GM20431 (cell line): ENCODE measurements around the gene LMNTD2.

Source experiments
- in situ Hi-C: fragments of 300-500 bp; cut with MseI, MboI; formaldehyde crosslinking; loops from one replicate; pipeline ENCODE4 v1.15.0; 2020; ENCODE audit warnings: low sequenced_read_pairs; ENCODE audit not compliant: unreplicated experiment

LMNTD2 gene

DNA sequence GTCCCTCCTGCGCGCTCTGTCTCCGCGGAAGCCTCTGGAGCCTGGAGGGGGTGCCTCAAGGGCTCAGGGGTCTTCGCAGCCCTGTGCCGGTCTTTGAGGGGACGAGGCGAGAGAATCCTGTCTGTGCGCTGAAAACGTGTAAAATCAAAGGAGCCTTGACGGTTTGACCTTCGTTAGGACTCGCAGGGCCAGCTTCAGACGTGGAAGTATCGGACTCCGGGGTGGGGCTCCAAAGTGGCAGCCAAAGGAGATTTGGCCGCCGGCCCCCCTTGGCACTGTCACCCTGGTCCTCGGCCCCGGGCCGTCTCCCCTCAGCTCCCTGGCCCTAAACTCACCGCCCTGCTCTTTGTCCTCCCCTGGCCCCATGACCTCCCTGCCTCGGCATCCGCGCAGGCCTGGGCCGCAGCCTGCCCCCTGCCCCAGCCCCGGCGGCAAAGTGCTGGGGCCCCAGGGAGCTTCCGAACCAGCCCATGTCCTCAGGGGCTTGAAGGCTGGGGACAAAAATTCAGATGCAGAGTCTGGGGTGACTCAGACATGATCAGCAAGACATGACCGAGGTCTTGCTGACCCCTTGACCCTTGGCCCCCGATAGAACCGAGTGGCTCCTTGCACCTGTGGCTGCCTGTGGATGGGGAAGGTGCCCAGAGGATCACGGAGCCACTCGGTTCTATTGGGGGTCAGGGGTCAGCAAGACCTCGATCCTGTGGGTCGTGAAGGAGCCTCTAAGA, 8.8 kb upstream of the LMNTD2 start:
- in situ Hi-C loops: no loop called here

DNA sequence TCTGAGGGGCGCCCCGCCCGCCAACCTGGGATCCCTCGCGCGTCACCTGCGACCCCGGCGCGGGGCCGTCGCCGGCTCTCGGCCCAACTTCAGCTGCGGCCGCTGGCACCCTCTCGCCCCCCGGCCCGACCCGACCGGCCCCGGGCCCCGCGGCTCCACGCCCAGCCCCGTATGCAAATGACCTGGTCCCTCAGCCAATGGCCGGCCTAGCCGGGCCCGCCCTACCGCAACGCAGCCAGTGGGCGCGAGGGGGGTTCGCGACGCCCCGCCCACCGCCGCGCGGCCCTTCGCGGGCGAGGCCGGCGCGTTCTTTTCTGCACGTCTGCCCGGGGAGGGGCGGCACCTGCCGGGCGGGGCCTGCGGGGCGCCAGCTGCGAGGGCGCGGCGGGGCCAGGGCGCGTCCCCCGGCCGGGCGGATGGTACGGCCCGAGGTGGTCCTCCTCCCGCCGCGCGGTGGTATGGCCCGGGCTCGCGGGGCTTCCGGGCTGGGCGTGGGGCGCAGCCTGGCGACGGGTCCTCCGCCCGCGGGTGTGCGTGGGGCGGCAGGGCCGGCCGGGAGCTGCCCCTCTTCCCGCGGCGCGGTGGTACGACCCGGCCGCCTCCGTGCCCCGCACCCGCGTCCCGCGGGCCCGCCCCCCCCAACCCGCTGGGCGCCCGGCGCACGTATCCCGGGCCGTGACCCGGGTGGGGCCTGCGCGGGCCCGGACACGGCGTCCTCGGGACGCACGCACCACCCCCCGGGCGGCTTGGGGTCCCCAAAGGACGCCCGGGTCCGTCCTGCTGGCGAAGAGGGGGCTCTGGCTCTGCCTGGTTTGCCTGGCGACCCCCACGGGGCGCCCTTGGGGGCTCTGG, 8.0 kb upstream of the LMNTD2 start:
- in situ Hi-C loops: no loop called here

DNA sequence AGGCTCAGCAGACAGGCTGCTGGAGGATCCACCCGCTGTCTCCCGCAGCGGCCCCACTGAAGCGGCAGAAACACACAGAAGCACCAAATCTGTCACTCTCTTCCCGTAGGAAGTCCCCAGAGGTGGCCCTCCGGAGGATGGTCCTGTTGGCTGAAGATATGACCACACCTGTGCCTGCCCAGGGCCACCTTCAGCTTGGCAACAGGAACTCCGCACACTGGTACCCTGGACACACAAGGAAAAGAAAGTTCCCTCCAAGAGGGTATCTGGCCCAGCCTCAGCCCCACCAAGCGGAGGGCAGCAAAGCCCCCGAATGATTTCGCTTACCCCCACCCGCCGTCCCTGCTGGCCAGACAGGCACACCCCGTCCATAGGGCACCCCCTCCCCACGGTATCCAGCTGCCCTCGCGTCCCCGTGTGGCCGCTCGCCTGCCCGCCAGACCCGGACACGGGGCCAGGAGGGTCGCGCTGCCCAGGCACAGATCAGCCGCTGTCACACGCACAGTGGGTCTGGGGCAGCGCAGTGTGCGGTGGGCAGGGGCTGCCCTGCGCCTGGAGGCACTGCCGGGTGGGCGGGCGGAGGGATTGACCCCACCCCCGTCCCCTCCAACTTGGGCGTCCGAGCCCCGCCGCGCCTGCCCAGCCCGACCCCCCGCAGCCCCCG, 7.2 kb upstream of the LMNTD2 start:
- in situ Hi-C loops: no loop called here

DNA sequence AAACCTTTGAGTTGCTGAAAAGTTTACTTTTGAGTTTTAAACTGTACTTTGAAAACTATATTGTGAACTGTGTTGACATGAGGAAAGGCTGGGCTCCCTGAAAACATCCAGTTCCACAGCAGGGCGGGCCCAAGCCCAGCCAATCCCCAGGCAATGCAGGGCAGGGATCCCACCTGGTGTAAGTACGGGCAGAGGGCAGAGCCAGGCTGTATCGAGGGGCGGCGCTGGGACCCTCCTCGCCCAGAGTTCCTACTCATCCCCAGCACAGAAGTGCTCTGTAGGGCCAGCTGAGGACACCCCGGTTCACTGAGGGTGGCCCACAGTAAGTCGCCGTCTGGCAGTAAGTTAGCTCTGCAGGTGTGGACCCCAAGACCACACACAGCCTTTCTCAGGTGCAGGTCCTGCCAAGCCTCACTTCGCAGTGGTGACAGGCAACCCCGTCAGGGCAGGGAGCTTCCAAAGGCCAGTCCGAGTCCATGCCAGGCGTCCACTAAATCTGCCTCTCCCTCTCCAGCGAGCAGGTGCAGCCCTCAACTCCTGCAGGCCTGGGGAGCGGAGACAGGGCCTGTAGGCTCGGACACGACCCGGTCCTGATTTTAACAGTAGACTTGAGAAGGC, 6.6 kb upstream of the LMNTD2 start:
- in situ Hi-C loops: no loop called here

DNA sequence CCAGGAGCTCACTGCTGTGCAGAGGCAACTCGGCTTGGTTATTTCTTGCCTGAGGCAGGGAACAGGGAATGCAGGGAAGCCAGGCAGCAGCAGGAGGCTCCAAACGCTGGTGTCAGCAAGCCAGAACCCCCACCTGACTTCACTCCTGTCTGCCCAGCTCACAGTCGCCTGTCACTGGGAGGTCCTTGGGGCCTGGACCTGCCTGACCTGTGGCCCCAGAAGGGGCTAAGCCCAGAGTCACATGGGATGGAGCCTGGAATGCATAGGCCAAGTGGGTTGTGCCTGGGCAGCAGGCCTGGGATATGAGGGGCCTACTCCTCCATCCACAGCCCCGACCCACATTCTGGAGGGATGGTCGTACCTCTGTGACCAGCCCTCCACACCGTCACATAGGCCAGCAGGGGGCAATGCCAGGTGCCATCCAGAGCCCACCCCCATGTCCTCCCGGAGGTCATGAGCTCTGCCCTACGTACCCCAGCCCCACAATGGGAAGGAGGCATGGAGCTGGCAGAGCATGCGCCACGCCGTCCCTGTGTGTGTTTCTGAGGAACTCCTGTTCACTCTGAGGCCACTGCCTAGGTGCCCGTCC, 5.5 kb upstream of the LMNTD2 start:
- in situ Hi-C loops: no loop called here

DNA sequence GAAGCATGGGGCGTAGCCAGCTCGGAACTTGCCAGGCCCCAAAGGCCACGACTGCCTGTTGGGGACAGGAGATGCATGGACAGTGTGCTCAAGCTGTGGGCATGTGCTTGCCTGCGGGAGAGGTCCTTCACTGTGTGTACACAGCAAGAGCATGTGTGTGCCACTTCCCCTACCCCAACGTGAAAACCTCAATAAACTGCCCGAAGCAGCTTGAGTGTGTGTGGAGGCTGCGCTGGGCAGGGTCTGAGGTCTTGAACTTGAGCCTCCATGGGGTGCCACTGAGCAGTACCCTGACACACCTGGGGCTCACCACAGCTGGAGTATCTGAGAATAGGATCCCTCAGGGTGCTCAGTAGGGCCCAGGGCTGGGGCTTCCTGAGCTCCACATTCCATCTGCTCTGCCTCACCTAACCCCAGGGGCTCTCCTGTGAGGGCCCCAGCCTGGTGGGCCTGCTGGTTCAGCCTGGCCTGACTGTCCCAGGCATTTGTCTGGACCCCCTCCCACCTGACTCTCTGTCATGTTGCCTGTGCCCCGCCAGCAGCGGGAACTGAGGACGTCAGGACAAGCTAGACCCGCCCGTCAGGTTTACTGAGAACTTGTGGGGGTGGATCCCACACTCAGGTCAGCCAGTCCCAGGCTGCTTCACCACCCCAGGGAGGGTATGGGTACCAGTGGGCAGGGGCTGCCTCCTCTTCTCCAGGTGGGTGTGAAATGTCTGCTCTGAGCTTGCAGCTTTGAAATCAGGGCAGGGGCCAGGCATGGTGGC, 3.5 kb upstream of the LMNTD2 start:
- in situ Hi-C loops: no loop called here

DNA sequence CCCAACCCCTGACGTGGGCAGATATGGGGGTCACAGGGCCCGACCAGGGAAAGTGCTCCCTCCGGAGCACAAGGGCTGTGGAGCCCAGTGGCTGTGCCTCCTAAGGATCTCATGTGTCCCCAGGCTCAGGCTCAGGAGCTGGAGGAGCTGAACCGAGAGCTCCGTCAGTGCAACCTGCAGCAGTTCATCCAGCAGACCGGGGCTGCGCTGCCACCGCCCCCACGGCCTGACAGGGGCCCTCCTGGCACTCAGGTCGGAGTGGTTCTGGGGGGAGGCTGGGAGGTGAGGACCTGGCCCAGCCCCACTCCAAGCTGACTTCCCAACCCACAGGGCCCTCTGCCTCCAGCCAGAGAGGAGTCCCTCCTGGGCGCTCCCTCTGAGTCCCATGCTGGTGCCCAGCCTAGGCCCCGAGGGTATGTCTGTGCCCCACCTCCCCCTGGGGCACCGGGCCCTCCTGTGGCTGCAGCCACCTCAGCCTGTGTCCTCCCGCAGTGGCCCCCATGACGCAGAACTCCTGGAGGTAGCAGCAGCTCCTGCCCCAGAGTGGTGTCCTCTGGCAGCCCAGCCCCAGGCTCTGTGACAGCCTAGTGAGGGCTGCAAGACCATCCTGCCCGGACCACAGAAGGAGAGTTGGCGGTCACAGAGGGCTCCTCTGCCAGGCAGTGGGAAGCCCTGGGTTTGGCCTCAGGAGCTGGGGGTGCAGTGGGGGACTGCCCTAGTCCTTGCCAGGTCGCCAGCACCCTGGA, 2.7 kb upstream of the LMNTD2 start:
- in situ Hi-C loops: no loop called here

DNA sequence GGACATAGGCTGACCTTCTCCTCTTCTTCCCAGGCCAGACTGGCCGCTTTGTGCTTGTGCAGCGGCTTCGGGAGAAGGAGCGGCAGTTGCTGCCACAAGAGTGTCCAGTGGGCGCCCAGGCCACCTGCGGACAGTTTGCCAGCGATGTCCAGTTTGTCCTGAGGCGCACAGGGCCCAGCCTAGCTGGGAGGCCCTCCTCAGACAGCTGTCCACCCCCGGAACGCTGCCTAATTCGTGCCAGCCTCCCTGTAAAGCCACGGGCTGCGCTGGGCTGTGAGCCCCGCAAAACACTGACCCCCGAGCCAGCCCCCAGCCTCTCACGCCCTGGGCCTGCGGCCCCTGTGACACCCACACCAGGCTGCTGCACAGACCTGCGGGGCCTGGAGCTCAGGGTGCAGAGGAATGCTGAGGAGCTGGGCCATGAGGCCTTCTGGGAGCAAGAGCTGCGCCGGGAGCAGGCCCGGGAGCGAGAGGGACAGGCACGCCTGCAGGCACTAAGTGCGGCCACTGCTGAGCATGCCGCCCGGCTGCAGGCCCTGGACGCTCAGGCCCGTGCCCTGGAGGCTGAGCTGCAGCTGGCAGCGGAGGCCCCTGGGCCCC, 1.6 kb upstream of the LMNTD2 start:
- in situ Hi-C loops: no loop called here

DNA sequence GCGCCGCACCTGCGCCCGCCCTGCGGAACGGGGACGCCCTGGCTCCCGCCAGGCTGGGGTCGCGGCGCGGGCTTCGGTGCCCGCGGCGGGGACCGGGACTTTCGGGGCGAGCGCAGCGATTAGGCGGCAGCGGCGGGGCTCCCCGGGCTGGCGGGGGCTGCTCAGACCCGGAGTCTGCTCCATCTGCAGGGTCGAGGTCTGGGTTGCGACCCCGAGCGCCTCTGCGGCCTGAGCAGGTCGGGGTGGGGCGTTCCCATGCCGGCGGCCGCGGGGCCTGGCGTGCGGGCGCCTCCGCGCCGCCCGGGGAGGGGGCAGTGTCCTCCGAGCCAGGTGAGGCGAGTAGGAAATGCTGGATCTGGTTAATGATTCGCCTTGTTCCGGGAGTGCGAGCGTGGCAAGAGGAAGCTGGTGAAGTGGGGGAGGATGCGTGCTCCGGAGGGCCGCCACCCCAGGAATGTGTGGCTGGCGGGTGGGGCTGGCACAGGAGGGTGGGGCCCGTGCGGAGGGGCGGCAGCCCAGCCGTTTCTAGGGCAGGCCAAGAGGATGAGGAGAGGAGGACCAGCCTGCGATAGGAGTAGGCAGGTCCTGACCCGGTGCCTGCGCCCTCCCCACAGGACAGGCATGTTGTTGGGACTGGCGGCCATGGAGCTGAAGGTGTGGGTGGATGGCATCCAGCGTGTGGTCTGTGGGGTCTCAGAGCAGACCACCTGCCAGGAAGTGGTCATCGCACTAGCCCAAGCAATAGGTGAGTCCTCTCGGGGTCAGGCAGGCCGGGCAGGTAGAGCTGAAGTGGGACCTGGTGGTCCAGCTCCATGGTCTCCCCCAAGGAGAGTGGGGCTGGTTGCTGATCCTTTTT, 838 bp upstream of the LMNTD2 start:
- in situ Hi-C loops: no loop called here

DNA sequence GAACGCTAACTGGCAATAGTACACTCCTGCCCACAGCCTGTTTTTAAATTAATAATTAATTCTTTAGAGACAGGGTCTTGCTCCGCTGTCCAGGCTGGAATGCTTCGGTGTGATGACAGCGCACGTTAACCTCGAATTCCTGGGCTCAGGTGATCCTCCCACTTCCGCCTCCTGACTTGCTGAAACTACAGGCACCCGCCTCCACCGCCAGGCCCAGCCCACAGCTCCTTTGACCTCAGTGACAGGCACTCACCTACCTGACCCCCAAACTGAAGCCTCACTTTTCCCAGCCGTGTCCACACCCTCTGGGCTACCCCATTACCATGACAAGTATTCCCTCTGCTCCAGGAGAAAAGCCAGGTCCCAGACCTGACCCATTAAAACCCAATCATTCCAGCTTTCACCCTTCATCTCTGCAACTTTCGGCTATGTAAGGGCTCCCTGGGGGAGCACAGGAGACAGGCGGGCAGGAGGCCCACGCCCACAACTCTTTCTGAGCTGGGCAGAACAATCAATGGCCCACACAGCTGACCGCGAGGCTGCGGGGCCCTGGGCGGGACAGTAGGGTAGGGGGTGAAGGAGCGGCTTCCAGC, 730 bp downstream of the LMNTD2 start:
- in situ Hi-C loops: loop anchor here (10.0 kb wide), 1 partner anchor 165 kb away; no protein-coding TSS in a partner anchor

DNA sequence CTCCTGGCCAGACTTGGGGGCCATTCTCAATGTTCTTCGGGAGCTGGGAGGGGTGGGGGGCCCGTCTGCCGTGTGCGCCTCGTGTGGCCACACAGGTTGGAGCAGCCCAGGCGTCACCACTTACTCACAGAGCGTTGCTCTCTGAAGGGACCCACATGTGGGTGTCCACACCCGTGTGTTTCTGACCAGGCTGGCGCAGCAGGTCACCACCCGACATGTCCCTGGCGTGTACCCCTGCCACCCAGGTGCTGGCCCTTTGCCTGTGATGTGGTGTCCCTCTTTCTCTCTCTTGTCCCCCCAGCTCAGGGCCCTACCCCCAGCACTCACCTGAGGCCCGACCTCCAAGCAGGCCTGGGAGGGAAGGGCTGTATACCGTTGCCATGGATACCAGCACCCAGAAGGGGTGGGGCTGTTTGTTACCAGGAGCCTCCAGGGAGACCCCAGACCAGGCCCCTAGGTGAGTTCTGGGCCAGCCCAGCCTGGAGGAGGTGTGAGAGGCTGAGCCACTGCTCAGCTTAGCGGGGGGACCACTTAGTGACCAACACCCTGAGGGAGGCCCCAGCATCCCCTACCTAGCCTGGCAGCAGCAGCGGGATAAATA, 1.4 kb downstream of the LMNTD2 start:
- in situ Hi-C loops: loop anchor here (10.0 kb wide), 1 partner anchor 166 kb away; no protein-coding TSS in a partner anchor

DNA sequence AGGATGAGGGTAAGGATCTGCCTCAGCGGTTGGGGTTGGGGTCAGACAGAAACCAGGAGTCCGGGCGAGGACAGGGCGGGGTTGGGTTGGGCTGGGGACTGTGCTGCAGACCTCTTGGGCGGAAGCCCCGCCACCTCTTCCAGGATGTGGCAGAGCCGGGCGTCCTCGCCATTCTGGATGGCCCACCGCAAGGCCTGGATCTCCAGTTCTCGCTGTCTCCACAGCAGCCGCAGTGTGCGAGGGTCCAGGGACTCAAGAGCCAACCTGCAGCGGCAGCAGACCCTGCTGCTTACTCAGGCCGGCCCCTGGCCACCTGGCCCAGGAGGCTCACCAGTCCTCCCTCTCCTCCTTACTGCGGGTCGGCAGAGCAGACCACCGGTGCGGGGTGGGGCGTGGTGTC, 2.0 kb downstream of the LMNTD2 start:
- in situ Hi-C loops: loop anchor here (10.0 kb wide), 1 partner anchor 166 kb away; no protein-coding TSS in a partner anchor

DNA sequence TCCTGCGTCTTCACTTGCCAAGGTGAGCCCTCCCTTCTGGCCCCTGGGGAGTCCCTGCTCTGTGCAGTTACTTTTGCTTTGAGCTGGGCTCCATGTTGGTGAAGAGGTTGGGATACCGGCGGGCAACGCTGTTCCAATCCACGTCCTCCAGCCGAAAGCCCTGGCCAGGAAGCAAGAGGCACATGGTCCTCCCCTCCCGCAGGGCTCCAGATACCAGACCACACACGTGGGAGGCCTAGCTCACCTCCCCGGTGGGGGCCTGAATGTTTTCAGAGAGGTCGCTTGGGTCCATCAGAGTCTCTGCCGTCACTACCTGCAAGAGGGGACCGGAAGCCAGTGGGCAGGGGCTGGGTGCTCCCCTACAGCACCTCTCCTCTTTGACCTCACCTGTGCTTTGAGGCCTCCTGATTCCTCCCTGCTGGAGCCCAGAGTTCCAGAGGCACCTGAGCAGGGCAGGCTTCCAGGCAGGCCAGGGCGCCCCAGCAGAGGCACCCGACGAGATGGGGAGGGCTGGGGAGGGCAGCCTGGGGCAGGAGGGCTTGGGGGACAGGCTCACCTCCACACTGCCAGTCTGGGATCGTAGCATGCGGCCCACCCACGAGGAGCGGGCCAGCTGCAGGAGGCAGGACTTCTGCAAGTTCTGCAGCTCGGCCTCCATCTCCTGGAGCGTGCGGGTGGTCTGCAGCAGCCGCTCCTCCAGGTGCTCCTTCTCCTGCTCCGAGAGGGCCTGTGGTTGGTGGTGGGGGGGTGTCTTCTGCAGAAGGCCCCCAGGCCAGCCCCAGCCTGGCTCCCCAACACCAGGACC, 3.0 kb downstream of the LMNTD2 start:
- in situ Hi-C loops: loop anchor here (10.0 kb wide), 1 partner anchor 167 kb away; no protein-coding TSS in a partner anchor

DNA sequence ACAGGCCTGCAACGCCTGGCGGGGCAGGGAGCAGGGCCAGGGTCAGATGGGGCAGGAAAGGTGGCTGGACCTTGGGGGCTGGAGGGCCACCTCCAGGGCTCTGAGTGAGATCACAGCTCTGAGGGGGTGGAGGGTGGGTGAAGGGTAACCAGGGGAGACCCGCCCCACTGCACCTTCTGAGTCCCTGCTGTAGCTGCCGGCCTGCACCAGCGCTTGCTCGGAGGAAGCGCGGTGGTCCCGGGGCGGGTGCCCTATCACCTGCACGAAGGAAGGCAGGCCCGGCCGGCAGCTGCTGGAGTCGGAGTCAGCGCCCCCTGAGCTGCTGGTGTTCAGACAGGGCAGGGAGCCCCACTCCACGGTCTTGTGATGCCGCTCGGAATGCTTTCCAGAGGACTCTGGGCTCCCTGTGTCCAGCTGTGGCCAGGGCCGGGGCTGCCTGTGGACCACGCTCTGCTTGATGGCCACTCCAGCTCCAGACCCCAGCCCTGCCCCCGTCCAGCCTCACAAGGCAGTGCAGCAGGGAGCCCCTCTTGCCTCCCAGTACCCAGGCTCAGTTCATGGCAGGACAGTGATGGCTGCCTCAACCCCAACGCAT, 3.8 kb downstream of the LMNTD2 start:
- in situ Hi-C loops: loop anchor here (10.0 kb wide), 1 partner anchor 168 kb away; no protein-coding TSS in a partner anchor
